Measurements from ENCODE around the gene ARHGEF12. TPM values are rescaled to one million over a fixed set of nuclear protein-coding genes. Genes with fewer than 3 reads are reported as not detected.

ARHGEF12 gene
- total RNA-seq, 1 donor from 2014 or later: 59.5 TPM

DNA sequence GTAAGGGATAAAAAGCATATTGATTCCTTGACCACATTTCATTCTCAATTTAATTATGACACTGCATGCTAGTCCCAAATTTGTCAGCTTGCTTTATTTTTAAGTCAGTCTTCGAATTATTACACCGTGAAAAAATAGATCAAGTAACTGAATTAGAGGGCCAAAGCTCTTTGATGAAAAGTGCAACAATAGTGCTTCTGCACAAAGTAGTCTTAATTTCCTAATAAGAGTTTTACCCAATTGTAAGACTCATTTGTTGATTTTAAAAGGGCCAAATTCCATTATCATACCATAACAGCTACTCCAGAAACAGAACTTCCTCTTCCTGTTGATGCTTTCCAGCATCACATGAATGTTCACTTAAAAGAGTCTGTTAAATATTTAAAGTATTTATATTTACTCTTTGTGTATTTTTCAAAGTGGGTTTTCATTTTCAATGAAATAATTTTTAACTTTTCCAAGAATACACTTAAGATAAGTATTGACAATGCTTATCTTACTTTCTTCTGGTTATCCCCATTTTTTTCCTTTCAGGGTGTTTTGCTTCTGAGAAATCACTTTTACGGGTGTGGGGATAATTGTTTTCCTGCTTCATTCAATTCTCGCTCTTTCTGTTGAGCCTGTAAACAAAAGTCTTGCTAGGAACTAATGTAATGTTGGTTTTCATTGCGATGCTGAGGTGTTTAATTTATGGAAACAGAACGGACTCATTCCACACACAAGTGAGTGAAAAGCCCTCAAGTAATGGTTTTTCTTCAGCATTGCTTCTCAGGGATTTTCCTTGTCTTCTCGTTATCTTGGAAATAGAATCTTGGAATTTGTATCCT, 2.1 kb downstream of the ARHGEF12 start:
- H3K4me1 ChIP-seq (ENCODE audit: control insufficient read depth in 3 of 3, insufficient read depth in 3 of 3, low read length in 3 of 3): peaks cover 8 to 39% (median 14%) of the 10 kb centered on the region in 3 donors
- H3K9me3 ChIP-seq (ENCODE audit: control insufficient read depth in 3 of 3, low read length in 3 of 3): no peaks in the 10 kb centered on the region
- peaks cover 0 to 4% (median 0%) of the 10 kb centered on the region in 3 donors for H3K36me3 ChIP-seq (ENCODE audit: control insufficient read depth in 3 of 3, insufficient read depth in 3 of 3, low read length in 3 of 3)
- peak overlapping the region; percentile 92 for H3K27ac ChIP-seq (ENCODE audit: low read depth, low read length)
- H3K27me3 ChIP-seq (ENCODE audit: control insufficient read depth in 3 of 3, insufficient read depth in 3 of 3, low read length in 3 of 3): no peaks in the 10 kb centered on the region
- H3K4me3 ChIP-seq (ENCODE audit: low read length in 3 of 3): peak overlapping the region; percentile 80 to 97 (median 94)
- H3K9ac ChIP-seq (ENCODE audit: low read depth in 1 of 3, low read length in 3 of 3): peak overlapping the region; percentile 94 to 98 (median 95)

DNA sequence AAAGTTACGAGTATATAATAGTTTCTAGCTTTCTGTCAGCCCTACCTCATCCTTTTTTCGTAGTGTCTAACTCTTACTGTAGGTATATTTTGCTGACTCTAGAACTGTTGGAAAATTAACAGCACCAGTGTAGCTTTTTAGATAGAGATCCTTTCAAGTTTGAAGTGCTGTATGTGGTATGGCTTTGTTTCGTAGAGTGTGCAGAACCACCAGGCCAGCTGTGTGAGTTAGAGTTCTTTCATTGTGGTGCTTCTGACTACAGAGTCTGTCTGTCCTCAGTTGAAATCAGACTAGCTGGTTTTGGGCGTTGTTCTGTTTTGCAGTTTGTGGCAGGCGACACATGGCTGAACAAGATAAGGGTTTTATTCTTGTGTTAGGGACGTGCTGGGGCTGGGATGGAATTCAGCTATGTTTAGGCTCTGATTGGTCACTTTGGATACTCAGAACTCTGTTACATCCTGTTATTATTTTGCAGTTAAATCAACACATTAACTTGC, 3.2 kb downstream of the ARHGEF12 start:
- H3K4me3 ChIP-seq (ENCODE audit: low read length in 3 of 3): peak overlapping the region; percentile 80 to 97 (median 94)
- peak overlapping the region; percentile 94 to 98 (median 95) for H3K9ac ChIP-seq (ENCODE audit: low read depth in 1 of 3, low read length in 3 of 3)
- no peaks in the 10 kb centered on the region for H3K9me3 ChIP-seq (ENCODE audit: control insufficient read depth in 3 of 3, low read length in 3 of 3)
- H3K4me1 ChIP-seq (ENCODE audit: control insufficient read depth in 3 of 3, insufficient read depth in 3 of 3, low read length in 3 of 3): peaks cover 10 to 49% (median 21%) of the 10 kb centered on the region in 3 donors
- H3K27me3 ChIP-seq (ENCODE audit: control insufficient read depth in 3 of 3, insufficient read depth in 3 of 3, low read length in 3 of 3): no peaks in the 10 kb centered on the region
- H3K27ac ChIP-seq (ENCODE audit: low read depth, low read length): peak overlapping the region; percentile 16
- H3K36me3 ChIP-seq (ENCODE audit: control insufficient read depth in 3 of 3, insufficient read depth in 3 of 3, low read length in 3 of 3): peaks cover 0 to 4% (median 0%) of the 10 kb centered on the region in 3 donors

GRCh38 chr11:120340529-120340928, 4.3 kb downstream of the ARHGEF12 start:
- Histone ChIP-seq H3K4me1 (ENCODE audit: control insufficient read depth in 3 of 3, insufficient read depth in 3 of 3, low read length in 3 of 3) (peaks cover 16 to 52% (median 30%) of the 10 kb centered on the region in 3 donors), H3K27ac (ENCODE audit: low read depth, low read length) (peak overlapping the region; percentile 16), H3K9me3 (ENCODE audit: control insufficient read depth in 3 of 3, low read length in 3 of 3) (no peaks in the 10 kb centered on the region), H3K27me3 (ENCODE audit: control insufficient read depth in 3 of 3, insufficient read depth in 3 of 3, low read length in 3 of 3) (no peaks in the 10 kb centered on the region), H3K4me3 (ENCODE audit: low read length in 3 of 3) (peak overlapping the region in 1 of 3 donors; percentile 34), H3K36me3 (ENCODE audit: control insufficient read depth in 3 of 3, insufficient read depth in 3 of 3, low read length in 3 of 3) (peaks cover 0 to 4% (median 0%) of the 10 kb centered on the region in 3 donors), H3K9ac (ENCODE audit: low read depth in 1 of 3, low read length in 3 of 3) (peak overlapping the region in 1 of 3 donors; percentile 98)

- Histone ChIP-seq H3K36me3 (ENCODE audit: control insufficient read depth in 3 of 3, insufficient read depth in 3 of 3, low read length in 3 of 3) (no peaks in the 10 kb centered on the region), H3K9ac (ENCODE audit: low read depth in 1 of 3, low read length in 3 of 3) (peak overlapping the region in 1 of 3 donors; percentile 54), H3K27me3 (ENCODE audit: control insufficient read depth in 3 of 3, insufficient read depth in 3 of 3, low read length in 3 of 3) (no peaks in the 10 kb centered on the region), H3K4me1 (ENCODE audit: control insufficient read depth in 3 of 3, insufficient read depth in 3 of 3, low read length in 3 of 3) (peaks cover 21 to 58% (median 38%) of the 10 kb centered on the region in 3 donors), H3K9me3 (ENCODE audit: control insufficient read depth in 3 of 3, low read length in 3 of 3) (no peaks in the 10 kb centered on the region), H3K4me3 (ENCODE audit: low read length in 3 of 3) (peak overlapping the region in 1 of 3 donors; percentile 14), H3K27ac (ENCODE audit: low read depth, low read length) (no peak overlapping the region)
Measured at GRCh38 chr11:120342226-120342625, 6.0 kb downstream of the ARHGEF12 start.

GRCh38 chr11:120342678-120343077, 6.5 kb downstream of the ARHGEF12 start:
- Histone ChIP-seq H3K4me1 (ENCODE audit: control insufficient read depth in 3 of 3, insufficient read depth in 3 of 3, low read length in 3 of 3) (peaks cover 21 to 60% (median 38%) of the 10 kb centered on the region in 3 donors), H3K9ac (ENCODE audit: low read depth in 1 of 3, low read length in 3 of 3) (no peak overlapping the region), H3K9me3 (ENCODE audit: control insufficient read depth in 3 of 3, low read length in 3 of 3) (no peaks in the 10 kb centered on the region), H3K4me3 (ENCODE audit: low read length in 3 of 3) (no peak overlapping the region), H3K27me3 (ENCODE audit: control insufficient read depth in 3 of 3, insufficient read depth in 3 of 3, low read length in 3 of 3) (no peaks in the 10 kb centered on the region), H3K36me3 (ENCODE audit: control insufficient read depth in 3 of 3, insufficient read depth in 3 of 3, low read length in 3 of 3) (no peaks in the 10 kb centered on the region), H3K27ac (ENCODE audit: low read depth, low read length) (no peak overlapping the region)

GRCh38 chr11:120343429-120343828, 7.2 kb downstream of the ARHGEF12 start:
- Histone ChIP-seq H3K4me1 (ENCODE audit: control insufficient read depth in 3 of 3, insufficient read depth in 3 of 3, low read length in 3 of 3) (peaks cover 21 to 59% (median 38%) of the 10 kb centered on the region in 3 donors), H3K9me3 (ENCODE audit: control insufficient read depth in 3 of 3, low read length in 3 of 3) (no peaks in the 10 kb centered on the region), H3K27me3 (ENCODE audit: control insufficient read depth in 3 of 3, insufficient read depth in 3 of 3, low read length in 3 of 3) (no peaks in the 10 kb centered on the region), H3K9ac (ENCODE audit: low read depth in 1 of 3, low read length in 3 of 3) (no peak overlapping the region), H3K36me3 (ENCODE audit: control insufficient read depth in 3 of 3, insufficient read depth in 3 of 3, low read length in 3 of 3) (no peaks in the 10 kb centered on the region), H3K27ac (ENCODE audit: low read depth, low read length) (no peak overlapping the region), H3K4me3 (ENCODE audit: low read length in 3 of 3) (no peak overlapping the region)

GRCh38 chr11:120344302-120345004, 8.2 kb downstream of the ARHGEF12 start:
- Histone ChIP-seq H3K9ac (ENCODE audit: low read depth in 1 of 3, low read length in 3 of 3) (peak overlapping the region in 2 of 3 donors; percentile 4 to 51), H3K4me1 (ENCODE audit: control insufficient read depth in 3 of 3, insufficient read depth in 3 of 3, low read length in 3 of 3) (peaks cover 24 to 51% (median 38%) of the 10 kb centered on the region in 3 donors), H3K4me3 (ENCODE audit: low read length in 3 of 3) (no peak overlapping the region), H3K27ac (ENCODE audit: low read depth, low read length) (peak overlapping the region; percentile 12), H3K9me3 (ENCODE audit: control insufficient read depth in 3 of 3, low read length in 3 of 3) (no peaks in the 10 kb centered on the region), H3K27me3 (ENCODE audit: control insufficient read depth in 3 of 3, insufficient read depth in 3 of 3, low read length in 3 of 3) (no peaks in the 10 kb centered on the region), H3K36me3 (ENCODE audit: control insufficient read depth in 3 of 3, insufficient read depth in 3 of 3, low read length in 3 of 3) (no peaks in the 10 kb centered on the region)

- peak overlapping the region in 2 of 3 donors; percentile 0 to 38 for H3K4me3 ChIP-seq (ENCODE audit: low read length in 3 of 3)
- H3K27me3 ChIP-seq (ENCODE audit: control insufficient read depth in 3 of 3, insufficient read depth in 3 of 3, low read length in 3 of 3): no peaks in the 10 kb centered on the region
- H3K27ac ChIP-seq (ENCODE audit: low read depth, low read length): peak overlapping the region; percentile 49
Measured at GRCh38 chr11:120346233-120346632, 10.0 kb downstream of the ARHGEF12 start.

DNA sequence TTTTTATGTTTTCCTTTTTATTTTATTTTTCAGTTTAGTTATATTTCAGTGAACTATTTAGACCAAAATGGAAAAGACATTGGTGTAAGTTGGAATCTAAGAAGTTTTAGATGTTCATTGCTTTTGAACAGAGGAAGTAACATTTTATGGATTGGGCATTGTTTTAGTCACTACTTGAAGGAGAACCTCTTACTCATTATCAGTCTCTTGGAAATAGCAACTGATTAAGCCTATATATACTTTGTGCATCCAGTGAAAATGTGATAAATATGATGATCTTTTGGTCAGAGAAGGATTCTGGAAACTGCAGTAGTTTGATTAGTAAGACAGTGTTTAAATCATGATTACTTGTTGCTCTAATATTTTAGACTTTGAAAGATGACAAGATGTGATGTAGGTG, 14.4 kb downstream of the ARHGEF12 start:
- peaks cover 20 to 22% (median 21%) of the 10 kb centered on the region in 3 donors for H3K4me1 ChIP-seq (ENCODE audit: control insufficient read depth in 3 of 3, insufficient read depth in 3 of 3, low read length in 3 of 3)
- H3K9me3 ChIP-seq (ENCODE audit: control insufficient read depth in 3 of 3, low read length in 3 of 3): no peaks in the 10 kb centered on the region
- no peak overlapping the region for H3K4me3 ChIP-seq (ENCODE audit: low read length in 3 of 3)
- no peak overlapping the region for H3K9ac ChIP-seq (ENCODE audit: low read depth in 1 of 3, low read length in 3 of 3)
- no peaks in the 10 kb centered on the region for H3K27me3 ChIP-seq (ENCODE audit: control insufficient read depth in 3 of 3, insufficient read depth in 3 of 3, low read length in 3 of 3)
- H3K27ac ChIP-seq (ENCODE audit: low read depth, low read length): no peak overlapping the region
- no peaks in the 10 kb centered on the region for H3K36me3 ChIP-seq (ENCODE audit: control insufficient read depth in 3 of 3, insufficient read depth in 3 of 3, low read length in 3 of 3)

More at GRCh38 chr11:120346233-120346632, 10.0 kb downstream of the ARHGEF12 start:
- Histone ChIP-seq H3K4me1 (ENCODE audit: control insufficient read depth in 3 of 3, insufficient read depth in 3 of 3, low read length in 3 of 3) (peaks cover 23 to 41% (median 31%) of the 10 kb centered on the region in 3 donors), H3K9ac (ENCODE audit: low read depth in 1 of 3, low read length in 3 of 3) (peak overlapping the region in 1 of 3 donors; percentile 1), H3K9me3 (ENCODE audit: control insufficient read depth in 3 of 3, low read length in 3 of 3) (no peaks in the 10 kb centered on the region), H3K36me3 (ENCODE audit: control insufficient read depth in 3 of 3, insufficient read depth in 3 of 3, low read length in 3 of 3) (no peaks in the 10 kb centered on the region)
